ENCODE results near the gene CNTN5. TPM values are rescaled to one million over a fixed set of nuclear protein-coding genes. Genes with fewer than 3 reads are reported as not detected.

The CNTN5 gene
- total RNA-seq, 2 experiments from 2014 or later, result not detected

GRCh38 chr11:99410636-99411035, 389.9 kb downstream of the CNTN5 start:
- Mint-ChIP-seq H3K27me3 (no peaks in the 10 kb centered on the region), H3K27ac (no peak overlapping the region), H3K36me3 (ENCODE audit: low read depth) (no peaks in the 10 kb centered on the region), H3K4me1 (ENCODE audit: low read depth) (no peaks in the 10 kb centered on the region), H3K9me3 (no peaks in the 10 kb centered on the region), H3K4me3 (no peak overlapping the region)
- DNase-seq (no peak), ATAC-seq (ENCODE audit: poor library complexity) (no peak)
- no peaks in the 10 kb centered on the region for H3K4me1 ChIP-seq (ENCODE audit: insufficient read depth, low read length)
- H3K36me3 ChIP-seq (ENCODE audit: insufficient read depth, low read length), result no peaks in the 10 kb centered on the region
- H3K4me3 ChIP-seq (ENCODE audit: low read length), result no peak overlapping the region
- POLR2A ChIA-PET, result no interaction called here
- peaks cover 3 to 9% of the 10 kb centered on the region in 2 experiments for H3K9me3 ChIP-seq (ENCODE audit: control insufficient read depth in 1 of 2, insufficient read depth in 1 of 2, low read length in 2 of 2)
- H3K27ac ChIP-seq (ENCODE audit: low read depth in 1 of 2, low read length in 2 of 2), result no peak overlapping the region
- intact Hi-C loops (cut with DNase I, micrococcal nuclease), result no loop called here
- H3K27me3 ChIP-seq (ENCODE audit: control insufficient read depth in 1 of 2, insufficient read depth in 2 of 2, low read length in 2 of 2), result no peaks in the 10 kb centered on the region
- no peak for TF ChIP-seq CTCF (IDR thresholded peaks at IDR 0.05)
- CTCF ChIA-PET, result no interaction called here

DNA sequence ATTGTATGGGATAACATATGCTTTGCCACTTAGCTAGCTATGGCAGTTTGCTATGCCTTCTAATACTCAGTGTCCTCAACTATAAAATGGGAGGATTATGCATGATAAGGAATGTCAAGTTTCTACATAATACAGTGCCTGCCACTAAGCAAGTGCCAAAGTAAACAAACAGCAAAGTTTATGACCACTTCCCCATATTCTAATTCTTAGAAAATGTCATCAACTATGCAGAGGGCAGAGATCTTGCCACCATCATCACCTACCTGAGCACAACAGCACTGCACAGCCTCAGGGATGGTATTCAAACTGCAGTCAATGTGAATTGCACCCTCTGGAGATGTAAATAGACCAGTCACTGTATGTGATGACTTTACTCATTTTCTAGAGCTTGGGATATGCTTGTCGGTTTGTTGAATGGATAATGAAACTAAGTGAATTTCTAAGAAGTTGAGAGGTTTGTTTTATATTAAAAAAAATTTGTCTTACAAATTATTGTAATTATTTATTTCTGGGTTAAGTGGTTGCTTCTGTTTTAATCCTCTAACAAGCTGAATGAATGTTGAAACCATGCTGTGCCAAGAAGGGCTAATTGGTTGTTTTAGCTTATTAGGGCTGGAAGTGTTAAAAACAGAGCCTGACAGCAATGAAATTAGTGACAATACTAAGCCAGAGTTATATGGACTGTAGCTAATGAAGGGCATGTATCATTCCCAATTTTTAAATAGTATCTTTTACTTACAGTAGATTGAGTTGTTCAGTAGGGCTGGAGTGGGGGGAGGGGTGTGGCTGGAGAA, 398.4 kb downstream of the CNTN5 start:
- no peaks in the 10 kb centered on the region for H3K4me1 Mint-ChIP-seq (ENCODE audit: low read depth)
- POLR2A ChIA-PET, result no interaction called here
- Histone ChIP-seq H3K27me3 (ENCODE audit: control insufficient read depth in 1 of 2, insufficient read depth in 2 of 2, low read length in 2 of 2) (no peaks in the 10 kb centered on the region), H3K9me3 (ENCODE audit: control insufficient read depth in 1 of 2, insufficient read depth in 1 of 2, low read length in 2 of 2) (peaks cover 0 to 1% of the 10 kb centered on the region in 2 experiments), H3K27ac (ENCODE audit: low read depth in 1 of 2, low read length in 2 of 2) (no peak overlapping the region), H3K4me1 (ENCODE audit: insufficient read depth, low read length) (no peaks in the 10 kb centered on the region), H3K36me3 (ENCODE audit: insufficient read depth, low read length) (no peaks in the 10 kb centered on the region), H3K4me3 (ENCODE audit: low read length) (no peak overlapping the region)
- intact Hi-C loops (cut with DNase I, micrococcal nuclease), result no loop called here
- no peak overlapping the region for H3K4me3 Mint-ChIP-seq
- H3K27me3 Mint-ChIP-seq, result no peaks in the 10 kb centered on the region
- peaks cover 2% of the 10 kb centered on the region for H3K9me3 Mint-ChIP-seq
- no peaks in the 10 kb centered on the region for H3K36me3 Mint-ChIP-seq (ENCODE audit: low read depth)
- CTCF ChIA-PET, result no interaction called here
- H3K27ac Mint-ChIP-seq, result no peak overlapping the region
- no peak for TF ChIP-seq CTCF (IDR thresholded peaks at IDR 0.05)
- DNase-seq, result no peak
- no peak for ATAC-seq (ENCODE audit: poor library complexity)

DNA sequence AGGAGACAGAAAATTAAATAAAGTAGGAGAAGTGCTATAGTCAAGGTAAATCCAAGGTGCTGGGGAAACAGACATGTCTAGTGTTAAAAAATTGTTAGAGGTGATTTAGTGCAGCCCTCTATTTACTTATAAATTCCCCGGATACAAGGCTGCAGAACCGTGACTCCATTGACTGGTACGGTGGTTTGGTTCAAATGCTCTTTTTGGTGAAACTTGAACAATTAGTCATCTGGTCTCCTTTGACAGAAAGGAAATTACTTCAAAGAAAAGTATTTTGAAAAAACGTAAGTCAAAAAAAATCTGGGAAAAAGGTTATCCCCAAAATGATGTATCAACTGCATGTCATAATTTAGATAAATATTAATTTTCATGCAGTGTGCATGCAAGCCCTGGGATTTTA, 399.2 kb downstream of the CNTN5 start:
- no peaks in the 10 kb centered on the region for H3K4me1 ChIP-seq (ENCODE audit: insufficient read depth, low read length)
- Mint-ChIP-seq H3K9me3 (peaks cover 2% of the 10 kb centered on the region), H3K27ac (no peak overlapping the region), H3K4me3 (no peak overlapping the region), H3K4me1 (ENCODE audit: low read depth) (no peaks in the 10 kb centered on the region), H3K27me3 (no peaks in the 10 kb centered on the region), H3K36me3 (ENCODE audit: low read depth) (no peaks in the 10 kb centered on the region)
- TF ChIP-seq CTCF (IDR thresholded peaks at IDR 0.05), result no peak
- H3K4me3 ChIP-seq (ENCODE audit: low read length), result no peak overlapping the region
- no peaks in the 10 kb centered on the region for H3K27me3 ChIP-seq (ENCODE audit: control insufficient read depth in 1 of 2, insufficient read depth in 2 of 2, low read length in 2 of 2)
- DNase-seq, result no peak
- CTCF ChIA-PET, result no interaction called here
- intact Hi-C loops (cut with DNase I, micrococcal nuclease), result no loop called here
- POLR2A ChIA-PET, result no interaction called here
- peaks cover 0 to 7% of the 10 kb centered on the region in 2 experiments for H3K9me3 ChIP-seq (ENCODE audit: control insufficient read depth in 1 of 2, insufficient read depth in 1 of 2, low read length in 2 of 2)
- no peak overlapping the region for H3K27ac ChIP-seq (ENCODE audit: low read depth in 1 of 2, low read length in 2 of 2)
- no peaks in the 10 kb centered on the region for H3K36me3 ChIP-seq (ENCODE audit: insufficient read depth, low read length)
- ATAC-seq (ENCODE audit: poor library complexity), result no peak

Data from CD4-positive, alpha-beta T cell (primary cell).